C4-2B (cell line): ENCODE results near the gene BAHCC1.
A peak's percentile ranks its signal among the peaks of the same experiment; 100 is the strongest.

Experiments
- ZFX ChIP-seq: fragments of 450-650 bp; IDR thresholded peaks from 2 replicates; pipeline ENCODE4 v1.6.1; 2017
- TF ChIP-seq, protein P1 (sequence below): fragments of 450-650 bp; conservative IDR thresholded peaks from 2 replicates; pipeline ENCODE4 v1.5.1; 2017; ENCODE audit warnings: mild to moderate bottlenecking

GRCh38 chr17:81393684-81394376 lies 1.4 kb upstream of the BAHCC1 start:
- TF ChIP-seq, protein P1, sequence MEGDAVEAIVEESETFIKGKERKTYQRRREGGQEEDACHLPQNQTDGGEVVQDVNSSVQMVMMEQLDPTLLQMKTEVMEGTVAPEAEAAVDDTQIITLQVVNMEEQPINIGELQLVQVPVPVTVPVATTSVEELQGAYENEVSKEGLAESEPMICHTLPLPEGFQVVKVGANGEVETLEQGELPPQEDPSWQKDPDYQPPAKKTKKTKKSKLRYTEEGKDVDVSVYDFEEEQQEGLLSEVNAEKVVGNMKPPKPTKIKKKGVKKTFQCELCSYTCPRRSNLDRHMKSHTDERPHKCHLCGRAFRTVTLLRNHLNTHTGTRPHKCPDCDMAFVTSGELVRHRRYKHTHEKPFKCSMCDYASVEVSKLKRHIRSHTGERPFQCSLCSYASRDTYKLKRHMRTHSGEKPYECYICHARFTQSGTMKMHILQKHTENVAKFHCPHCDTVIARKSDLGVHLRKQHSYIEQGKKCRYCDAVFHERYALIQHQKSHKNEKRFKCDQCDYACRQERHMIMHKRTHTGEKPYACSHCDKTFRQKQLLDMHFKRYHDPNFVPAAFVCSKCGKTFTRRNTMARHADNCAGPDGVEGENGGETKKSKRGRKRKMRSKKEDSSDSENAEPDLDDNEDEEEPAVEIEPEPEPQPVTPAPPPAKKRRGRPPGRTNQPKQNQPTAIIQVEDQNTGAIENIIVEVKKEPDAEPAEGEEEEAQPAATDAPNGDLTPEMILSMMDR, result no peak
- TF ChIP-seq ZFX, result peak; percentile 97
